RPMI8226 (cell line): ENCODE data around the gene DIS3L2.

Experiments
- DNase-seq: peaks from one replicate; pipeline ENCODE4 v3.0.0-alpha.2; 2015

Gene DIS3L2

DNA sequence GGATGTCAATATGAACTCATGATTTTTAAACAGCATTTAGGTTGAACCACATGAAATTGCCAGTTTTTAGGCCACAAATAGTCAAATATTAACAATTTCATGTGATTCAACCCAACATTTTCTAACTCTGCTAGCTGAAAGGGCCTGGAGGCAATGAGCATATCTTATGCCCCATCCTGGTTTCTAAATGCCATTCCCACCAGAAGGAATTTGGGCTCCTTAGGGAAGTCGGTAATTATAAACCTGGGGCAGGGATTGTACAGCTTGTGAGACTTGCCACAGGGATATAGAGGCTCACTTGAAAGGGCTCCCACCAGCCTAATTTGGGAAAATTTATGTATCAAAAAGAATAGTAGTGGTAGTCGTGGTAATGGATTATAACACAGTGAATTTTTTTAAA lies 238.7 kb downstream of the DIS3L2 start:
- DNase-seq = no peak

- no peak for DNase-seq
Measured at GRCh38 chr2:232203166-232203891, 241.8 kb downstream of the DIS3L2 start.

GRCh38 chr2:232203936-232204335 lies 242.4 kb downstream of the DIS3L2 start:
- DNase-seq = no peak

DNA sequence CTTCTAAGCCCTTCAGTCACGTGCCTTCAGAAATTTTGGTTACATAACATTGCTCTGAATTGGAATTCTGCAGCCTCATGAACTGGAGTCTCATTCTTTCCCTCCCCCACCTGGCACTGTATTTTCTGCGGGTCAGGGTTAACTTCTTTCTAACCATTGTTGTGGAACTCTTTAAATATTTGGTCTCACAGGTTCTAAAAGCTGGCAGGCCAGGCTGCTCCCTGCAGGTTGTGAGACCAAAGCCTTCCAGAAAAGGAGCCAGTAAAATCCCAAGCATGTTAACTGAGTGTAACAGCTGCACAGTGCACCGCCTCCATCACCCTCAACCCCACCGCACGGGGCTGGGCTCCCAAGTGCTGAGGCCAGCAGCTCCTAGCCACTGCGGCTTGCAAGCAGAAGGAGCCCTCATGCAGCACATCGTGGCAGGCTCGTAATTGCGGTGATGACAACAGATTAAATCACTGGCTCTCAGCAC lies 243.0 kb downstream of the DIS3L2 start:
- DNase-seq = no peak

DNA sequence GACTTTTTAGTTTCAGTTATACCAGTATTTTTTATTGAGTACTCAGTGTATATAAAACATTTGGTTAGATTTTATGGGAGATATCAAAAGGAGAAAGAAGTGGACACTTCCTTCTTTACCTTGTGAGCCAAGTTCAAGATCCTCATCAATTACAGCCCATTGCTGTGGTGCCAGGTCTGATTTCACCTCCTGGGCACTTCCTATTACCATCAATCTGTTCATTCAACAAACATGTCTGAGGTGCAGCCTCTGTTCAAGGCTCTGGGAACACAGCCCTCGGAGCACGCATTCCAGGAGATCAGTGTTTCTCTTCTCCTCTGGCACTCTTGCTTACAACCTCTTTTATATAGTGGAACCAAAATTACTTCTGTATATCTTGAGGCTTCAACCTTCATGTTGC lies 245.7 kb downstream of the DIS3L2 start:
- no peak for DNase-seq

GRCh38 chr2:232210306-232210705 lies 248.8 kb downstream of the DIS3L2 start:
- DNase-seq = no peak

DNA sequence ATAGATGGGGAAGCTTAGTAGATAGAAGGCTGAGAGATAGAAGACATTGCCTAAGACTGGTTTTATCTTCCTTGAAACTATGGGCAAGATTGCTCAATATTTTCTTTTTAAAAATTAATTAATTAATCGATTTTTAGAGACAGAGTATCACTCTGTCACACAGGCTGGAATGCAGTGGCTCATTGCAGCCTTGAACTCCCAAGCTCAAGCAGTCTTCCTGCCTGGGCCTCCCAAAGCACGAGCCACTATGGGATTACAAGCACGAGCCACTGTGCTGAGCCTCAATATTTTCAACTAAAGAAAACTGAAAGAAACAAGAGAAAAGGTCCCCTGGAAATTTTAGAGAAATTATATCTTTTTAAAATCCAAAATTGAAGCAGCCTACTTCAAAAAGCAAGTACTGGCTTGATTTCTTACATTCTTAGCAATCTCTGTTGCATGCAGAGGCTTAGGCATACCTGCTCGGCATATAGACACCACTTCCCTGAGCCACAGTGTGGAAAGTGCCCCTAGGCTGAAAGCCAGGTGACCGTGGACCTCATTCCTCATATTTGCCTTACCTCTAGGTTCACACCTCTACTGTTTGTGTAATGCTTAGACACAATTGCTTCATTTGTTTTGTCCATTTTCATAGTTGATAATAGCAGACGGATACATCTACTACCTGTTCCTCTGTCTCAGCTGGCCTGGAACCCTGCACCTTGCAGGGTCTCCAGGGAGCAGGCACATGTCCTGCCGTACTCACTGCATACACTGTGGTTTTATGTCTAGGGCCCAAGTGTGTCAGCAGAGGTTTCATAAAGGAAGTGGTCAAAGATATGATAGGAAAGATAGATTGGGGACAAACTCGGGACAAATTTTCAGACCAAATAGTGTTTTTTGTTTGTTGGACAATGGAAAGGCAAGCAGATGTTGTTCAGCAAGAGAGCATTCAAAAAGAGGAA lies 250.5 kb downstream of the DIS3L2 start:
- DNase-seq = peak; percentile 20

DNA sequence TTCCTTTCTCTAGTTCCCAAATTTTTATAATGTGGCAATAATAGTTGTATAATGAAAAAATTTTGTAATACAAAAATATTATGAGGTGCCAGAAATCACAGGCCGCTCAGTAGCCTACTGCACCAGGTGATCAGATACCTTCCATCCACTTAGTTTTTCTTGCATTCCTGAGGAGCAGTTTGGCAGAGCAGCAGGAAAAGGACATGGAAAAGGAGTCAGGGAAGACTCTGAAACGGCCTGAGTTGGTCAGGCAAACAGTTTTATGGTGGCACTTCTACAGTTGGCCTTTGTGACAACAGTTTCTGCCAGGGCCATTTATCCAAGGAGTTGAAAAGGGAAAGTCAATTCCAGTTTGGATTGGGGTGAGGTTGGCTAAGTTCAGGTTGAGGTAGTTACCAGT lies 251.7 kb downstream of the DIS3L2 start:
- no peak for DNase-seq

- DNase-seq = no peak
Measured at GRCh38 chr2:232214053-232214452, 252.5 kb downstream of the DIS3L2 start.

DNA sequence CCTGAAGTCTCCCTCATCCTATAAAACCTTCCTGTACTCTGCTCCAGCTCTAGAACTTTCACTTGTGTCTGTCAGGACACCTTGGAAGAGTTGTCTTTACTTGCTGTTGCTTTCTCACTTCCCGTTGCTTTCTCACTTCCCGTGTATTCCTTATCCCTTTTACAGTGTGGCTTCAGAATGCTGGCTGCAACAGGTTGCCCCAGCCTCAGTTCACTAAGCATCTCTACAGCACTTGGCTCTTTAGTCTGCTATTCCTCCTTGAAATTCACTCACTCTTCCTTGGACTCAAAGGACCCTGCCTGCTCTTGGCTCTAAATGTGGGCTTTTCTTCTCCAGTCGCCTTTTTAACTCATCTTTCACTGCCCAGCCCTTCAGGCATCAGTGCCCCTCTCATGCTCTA lies 254.5 kb downstream of the DIS3L2 start:
- DNase-seq = no peak

GRCh38 chr2:232218778-232219495 lies 257.4 kb downstream of the DIS3L2 start:
- no peak for DNase-seq

DNA sequence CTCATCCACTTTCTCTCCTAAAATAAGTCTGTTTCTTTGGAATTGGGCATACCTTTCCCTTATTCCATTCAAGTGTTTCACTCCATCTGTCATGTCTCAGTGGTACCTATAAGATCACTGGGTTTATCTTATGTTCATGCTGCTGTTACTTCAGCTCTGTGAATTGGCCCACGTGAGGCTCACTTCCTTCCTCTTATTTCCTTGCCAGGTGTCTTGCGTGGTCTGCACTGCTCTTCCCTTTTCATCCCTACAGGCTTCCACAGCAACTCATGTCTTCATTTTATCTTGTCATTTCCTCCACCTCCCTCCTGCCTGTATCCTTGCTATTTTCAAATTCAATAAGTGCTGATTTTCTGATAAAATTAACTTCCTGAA lies 258.0 kb downstream of the DIS3L2 start:
- peak; percentile 15 for DNase-seq

- no peak for DNase-seq
Measured at GRCh38 chr2:232219932-232220331, 258.4 kb downstream of the DIS3L2 start.

DNA sequence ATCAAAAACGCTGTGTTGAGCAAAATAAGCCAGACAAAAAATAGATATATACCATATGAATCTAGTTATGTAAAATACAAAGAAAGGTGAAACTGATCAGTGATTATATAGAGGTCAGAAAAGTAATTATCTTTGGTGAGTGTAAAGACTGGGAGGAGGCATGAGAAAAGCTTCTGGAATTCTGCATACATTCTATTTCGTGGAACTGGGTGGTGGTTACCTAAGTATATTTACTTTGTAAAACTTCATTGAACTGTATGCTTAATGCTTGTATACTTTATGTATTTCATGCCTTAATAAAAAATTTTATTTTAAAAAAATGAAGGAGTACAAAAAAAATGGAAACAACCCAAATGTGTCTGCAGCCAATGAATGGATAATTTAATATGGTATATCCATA lies 263.9 kb downstream of the DIS3L2 start:
- DNase-seq = no peak

GRCh38 chr2:232225895-232226294 lies 264.4 kb downstream of the DIS3L2 start:
- DNase-seq = no peak

DNA sequence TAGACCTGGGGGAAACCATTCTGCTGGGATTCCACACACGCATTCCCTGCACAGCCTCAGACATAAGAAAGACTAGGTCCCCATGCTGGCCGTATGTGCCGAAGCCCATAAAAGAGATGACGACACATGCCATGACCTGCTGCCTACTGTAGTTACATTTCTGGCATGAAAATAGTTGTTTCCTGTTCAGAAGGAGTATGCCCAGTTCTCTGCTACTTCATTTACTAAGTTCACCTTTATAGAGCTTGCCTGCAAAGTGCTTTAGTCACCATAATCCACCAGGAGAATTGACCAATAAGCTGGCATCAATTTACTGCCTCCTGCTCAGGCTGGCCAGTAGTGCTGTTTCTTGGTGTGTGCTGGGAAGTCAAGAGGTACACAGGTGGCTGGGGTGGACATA lies 266.8 kb downstream of the DIS3L2 start:
- DNase-seq = no peak

GRCh38 chr2:232228971-232229894 lies 267.7 kb downstream of the DIS3L2 start:
- DNase-seq = no peak

GRCh38 chr2:232229911-232230310 lies 268.4 kb downstream of the DIS3L2 start:
- no peak for DNase-seq

DNA sequence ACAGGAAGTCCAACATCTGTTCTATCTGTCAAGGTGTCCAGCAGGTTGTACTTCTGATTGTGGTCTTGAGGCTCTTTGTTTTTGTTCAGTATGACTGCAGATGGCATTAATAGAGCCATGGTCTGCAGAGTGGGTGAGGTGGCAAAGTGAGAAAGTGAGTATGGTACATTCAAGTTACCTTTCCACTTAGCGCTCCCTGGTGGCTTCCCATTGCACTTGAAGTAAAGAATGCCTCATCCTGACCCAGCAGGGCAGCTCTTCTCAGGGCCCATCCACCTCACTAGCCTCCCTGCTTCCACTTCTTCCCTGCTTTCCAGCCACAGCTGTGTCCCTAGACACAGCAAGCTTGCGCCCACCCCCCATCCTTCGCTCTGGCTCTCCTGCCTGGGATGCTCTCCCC lies 269.0 kb downstream of the DIS3L2 start:
- peak; percentile 36 for DNase-seq

DNA sequence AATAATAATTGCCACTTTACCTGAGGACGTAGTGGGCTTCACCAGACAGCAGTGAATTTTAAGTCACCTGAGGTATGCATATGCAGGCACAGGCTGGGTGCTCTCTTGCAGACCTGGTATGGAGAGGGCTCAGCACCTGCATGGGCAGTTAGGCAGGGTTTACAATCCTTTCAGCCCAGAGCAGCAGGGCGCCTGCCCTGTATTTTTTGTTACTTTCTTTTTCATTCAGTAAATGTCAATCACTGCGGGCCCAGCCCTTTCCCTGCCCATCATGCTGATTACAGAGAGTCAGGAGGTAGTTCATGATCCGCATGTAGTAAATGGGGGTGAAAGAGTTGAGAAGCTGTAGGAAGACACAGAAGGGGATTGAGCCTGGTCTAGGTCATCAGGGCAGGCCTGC lies 270.0 kb downstream of the DIS3L2 start:
- DNase-seq = no peak

- DNase-seq = no peak
Measured at GRCh38 chr2:232232915-232233314, 271.4 kb downstream of the DIS3L2 start.

- DNase-seq = no peak
Measured at GRCh38 chr2:232234922-232235615, 273.6 kb downstream of the DIS3L2 start.
